HG03064 (cell line): ENCODE data around the gene RRAGC.
A peak's percentile ranks its signal among the peaks of the same experiment; 100 is the strongest.

Experiments
- ATAC-seq: cut with Tn5 transposase; IDR thresholded peaks from one replicate; pipeline ENCODE4 v1.9.1; 2021; ENCODE audit warnings: low read depth; ENCODE audit not compliant: unreplicated experiment

Gene RRAGC

GRCh38 chr1:38859561-38860453 lies at the start of gene RRAGC:
Gene RRAGC, minus strand, starts transcription at chr1:38859772. Its CDS starts 126 bp downstream, at chr1:38859646.
- ATAC-seq = peak; percentile 92

- no peak for ATAC-seq
Measured at GRCh38 chr1:38908821-38909220, 49.2 kb upstream of the RRAGC start.

GRCh38 chr1:38905985-38906384 lies 46.4 kb upstream of the RRAGC start:
- no peak for ATAC-seq

- no peak for ATAC-seq
Measured at GRCh38 chr1:38899560-38899959, 40.0 kb upstream of the RRAGC start.

- no peak for ATAC-seq
Measured at GRCh38 chr1:38898653-38899230, 39.2 kb upstream of the RRAGC start.

- ATAC-seq = no peak
Measured at GRCh38 chr1:38896169-38896568, 36.6 kb upstream of the RRAGC start.

GRCh38 chr1:38892976-38893375 lies 33.4 kb upstream of the RRAGC start:
- ATAC-seq = no peak

GRCh38 chr1:38891753-38892152 lies 32.2 kb upstream of the RRAGC start:
- no peak for ATAC-seq

- no peak for ATAC-seq
Measured at GRCh38 chr1:38889589-38889988, 30.0 kb upstream of the RRAGC start.

GRCh38 chr1:38888423-38889333 lies 29.1 kb upstream of the RRAGC start:
- ATAC-seq = no peak

GRCh38 chr1:38885092-38885491 lies 25.5 kb upstream of the RRAGC start:
- no peak for ATAC-seq

GRCh38 chr1:38881487-38881886 lies 21.9 kb upstream of the RRAGC start, which contains the start of gene GJA9:
Gene GJA9, minus strand, starts transcription at chr1:38881587. Its CDS starts 5,489 bp downstream, at chr1:38876098.
- ATAC-seq = no peak

- no peak for ATAC-seq
Measured at GRCh38 chr1:38875811-38876210, 16.2 kb upstream of the RRAGC start.

- ATAC-seq = peak; percentile 90
Measured at GRCh38 chr1:38873027-38873969, 13.7 kb upstream of the RRAGC start, which contains the start of gene MYCBP. Gene MYCBP, minus strand, starts transcription at chr1:38873348. Its CDS starts 43 bp downstream, at chr1:38873305.

GRCh38 chr1:38872401-38873026 lies 12.9 kb upstream of the RRAGC start:
- peak; percentile 13 for ATAC-seq

GRCh38 chr1:38870996-38871395 lies 11.4 kb upstream of the RRAGC start:
- ATAC-seq = no peak

GRCh38 chr1:38867208-38867607 lies 7.6 kb upstream of the RRAGC start:
- no peak for ATAC-seq

GRCh38 chr1:38865112-38865715 lies 5.6 kb upstream of the RRAGC start:
- ATAC-seq = no peak

GRCh38 chr1:38860454-38860795 lies 853 bp upstream of the RRAGC start:
- ATAC-seq = no peak
